Kidney glomerular epithelial cell (primary cell): ENCODE results near the gene VEGFA.

Experiments
- DNase-seq: peaks from one replicate; lab custom pipeline; 2025; lab: John Stamatoyannopoulos, UW

Gene VEGFA

DNA sequence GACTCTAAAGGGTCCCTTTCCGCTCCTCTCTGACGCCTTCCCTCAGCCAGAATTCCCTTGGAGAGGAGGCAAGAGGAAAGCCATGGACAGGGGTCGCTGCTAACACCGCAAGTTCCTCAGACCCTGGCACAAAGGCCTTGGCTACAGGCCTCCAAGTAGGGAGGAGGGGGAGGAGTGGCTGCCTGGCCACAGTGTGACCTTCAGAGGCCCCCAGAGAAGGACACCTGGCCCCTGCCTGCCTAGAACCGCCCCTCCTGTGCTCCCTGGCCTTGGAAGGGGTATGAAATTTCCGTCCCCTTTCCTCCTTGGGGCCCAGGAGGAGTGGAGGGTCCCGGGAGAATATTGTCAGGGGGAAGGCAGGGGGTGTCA lies 2.7 kb downstream of the VEGFA start:
- DNase-seq = no peak

DNA sequence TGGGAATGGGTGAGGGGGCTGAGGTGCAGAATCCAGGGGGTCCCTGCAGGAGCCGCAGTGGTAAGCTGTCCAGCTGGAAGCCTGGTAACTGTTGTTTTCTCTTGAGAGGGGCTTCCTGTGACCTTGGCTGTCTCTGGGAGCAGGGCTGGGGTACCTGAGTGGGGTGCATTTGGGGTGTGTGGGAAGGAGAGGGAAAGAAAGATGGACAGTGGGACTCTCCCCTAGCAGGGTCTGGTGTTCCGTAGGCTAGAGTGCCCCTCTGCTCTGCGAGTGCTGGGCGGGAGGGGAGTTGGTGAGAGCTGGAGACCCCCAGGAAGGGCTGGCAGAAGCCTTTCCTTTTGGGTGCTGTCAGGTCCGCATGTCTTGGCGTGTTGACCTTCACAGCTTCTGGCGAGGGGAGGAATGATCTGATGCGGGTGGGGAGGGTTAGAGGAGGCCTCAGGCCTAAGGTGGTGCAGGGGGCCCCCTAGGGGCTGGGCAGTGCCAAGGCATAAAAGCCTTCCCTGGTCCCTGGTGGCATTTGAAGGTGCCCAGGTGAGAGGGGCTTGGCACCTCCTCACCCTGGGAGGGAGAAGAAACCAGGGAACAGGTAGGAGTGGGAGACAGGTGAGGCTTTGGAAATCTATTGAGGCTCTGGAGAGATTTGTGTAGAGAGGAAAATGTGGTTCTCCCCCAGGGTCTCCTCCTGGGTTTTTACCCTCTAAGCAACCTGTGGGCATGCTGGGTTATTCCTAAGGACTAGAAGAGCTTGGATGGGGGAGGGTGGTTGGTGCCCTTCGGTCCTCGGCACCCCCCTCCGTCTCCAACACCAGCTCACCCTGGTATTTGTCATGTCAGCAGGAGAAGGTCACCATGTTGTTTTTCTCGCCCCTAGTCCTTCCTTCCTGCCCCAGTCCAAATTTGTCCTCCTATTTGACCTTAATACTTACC lies 3.3 kb downstream of the VEGFA start:
- no peak for DNase-seq

DNA sequence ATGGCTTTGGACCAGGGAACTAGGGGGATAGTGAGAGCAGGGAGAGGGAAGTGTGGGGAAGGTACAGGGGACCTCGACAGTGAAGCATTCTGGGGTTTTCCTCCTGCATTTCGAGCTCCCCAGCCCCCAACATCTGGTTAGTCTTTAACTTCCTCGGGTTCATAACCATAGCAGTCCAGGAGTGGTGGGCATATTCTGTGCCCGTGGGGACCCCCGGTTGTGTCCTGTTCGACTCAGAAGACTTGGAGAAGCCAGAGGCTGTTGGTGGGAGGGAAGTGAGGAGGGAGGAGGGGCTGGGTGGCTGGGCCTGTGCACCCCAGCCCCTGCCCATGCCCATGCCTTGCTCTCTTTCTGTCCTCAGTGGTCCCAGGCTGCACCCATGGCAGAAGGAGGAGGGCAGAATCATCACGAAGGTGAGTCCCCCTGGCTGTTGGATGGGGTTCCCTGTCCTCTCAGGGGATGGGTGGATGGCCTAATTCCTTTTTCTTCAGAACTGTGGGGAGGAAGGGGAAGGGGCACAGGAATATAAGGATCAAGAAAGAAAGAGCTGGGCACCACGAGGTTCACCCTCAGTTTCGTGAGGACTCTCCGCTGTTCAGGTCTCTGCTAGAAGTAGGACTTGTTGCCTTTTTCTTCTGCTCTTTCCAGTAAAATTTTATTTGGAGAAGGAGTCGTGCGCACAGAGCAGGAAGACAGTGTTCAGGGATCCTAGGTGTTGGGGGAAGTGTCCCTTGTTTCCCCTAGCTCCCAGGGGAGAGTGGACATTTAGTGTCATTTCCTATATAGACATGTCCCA lies 4.2 kb downstream of the VEGFA start:
- no peak for DNase-seq

DNA sequence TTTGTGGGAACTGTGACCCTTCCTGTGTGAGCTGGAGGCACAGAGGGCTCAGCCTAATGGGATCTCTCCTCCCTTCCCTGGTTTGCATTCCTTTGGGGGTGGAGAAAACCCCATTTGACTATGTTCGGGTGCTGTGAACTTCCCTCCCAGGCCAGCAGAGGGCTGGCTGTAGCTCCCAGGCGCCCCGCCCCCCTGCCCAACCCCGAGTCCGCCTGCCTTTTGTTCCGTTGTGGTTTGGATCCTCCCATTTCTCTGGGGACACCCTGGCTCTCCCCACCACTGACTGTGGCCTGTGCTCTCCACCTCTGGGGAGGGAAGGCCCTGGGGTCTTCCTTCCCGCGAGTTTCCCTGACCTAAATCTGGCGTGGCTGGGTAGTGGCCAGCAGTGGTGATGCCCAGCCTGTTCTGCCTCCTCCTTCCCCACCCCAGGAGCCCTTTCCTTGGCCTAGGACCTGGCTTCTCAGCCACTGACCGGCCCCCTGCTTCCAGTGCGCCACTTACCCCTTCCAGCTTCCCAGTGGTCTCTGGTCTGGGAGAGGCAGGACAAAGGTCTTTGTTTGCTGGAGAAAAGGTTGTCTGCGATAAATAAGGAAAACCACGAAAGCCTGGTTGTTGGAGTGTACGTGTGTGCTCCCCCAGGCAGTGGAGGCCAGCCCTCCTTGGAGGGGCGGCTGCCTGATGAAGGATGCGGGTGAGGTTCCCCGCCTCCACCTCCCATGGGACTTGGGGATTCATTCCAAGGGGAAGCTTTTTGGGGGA lies 4.9 kb downstream of the VEGFA start:
- peak; percentile 56 for DNase-seq

DNA sequence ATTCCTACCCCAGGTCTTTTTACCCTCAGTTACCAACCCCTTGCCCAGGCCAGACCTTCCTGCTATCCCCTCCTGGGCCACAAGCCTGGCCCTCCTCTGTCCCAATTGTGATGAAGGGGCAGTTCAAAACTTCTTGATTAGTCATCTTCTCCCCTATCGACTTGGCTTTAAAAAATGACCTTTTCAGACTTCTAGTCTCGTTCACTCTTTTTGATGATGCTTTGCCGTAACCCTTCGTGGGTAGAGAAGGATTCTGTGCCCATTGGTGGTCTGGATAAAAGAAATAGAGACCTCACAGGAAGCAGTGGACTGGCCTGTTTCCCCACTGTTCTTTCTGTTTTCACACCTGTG lies 5.5 kb downstream of the VEGFA start:
- no peak for DNase-seq

DNA sequence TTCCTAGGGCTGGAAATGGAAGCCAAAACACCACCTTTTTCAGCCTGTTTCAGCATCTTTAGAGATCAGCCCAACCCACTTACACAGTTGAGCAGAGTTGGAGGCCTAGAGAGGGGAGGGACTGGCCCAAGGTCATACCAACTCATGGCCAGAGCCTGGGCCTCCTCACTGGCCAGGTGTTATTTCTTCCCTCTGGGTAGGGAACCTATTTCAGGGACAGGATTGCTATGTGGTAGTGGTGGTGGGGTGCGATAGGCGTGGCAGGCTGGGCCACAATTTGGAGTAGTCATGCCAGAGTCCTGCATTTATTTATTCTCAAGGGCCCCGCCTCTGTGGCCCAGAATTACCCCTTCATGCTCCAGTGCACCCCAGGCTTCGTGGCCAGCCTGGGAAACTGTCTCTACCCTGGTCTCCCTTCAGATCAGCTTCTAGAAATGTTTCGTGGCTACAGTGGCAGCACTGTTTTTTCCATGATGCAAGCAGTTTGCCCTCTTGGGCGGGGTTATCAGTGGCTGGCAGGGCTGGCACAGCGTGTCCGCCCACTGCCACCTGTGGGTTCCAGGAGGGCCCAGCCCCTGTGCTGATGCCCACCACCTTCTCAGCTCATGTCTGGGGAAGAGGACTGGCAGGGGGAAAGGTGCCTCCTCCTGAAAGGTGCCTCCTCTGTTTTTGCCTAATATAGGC lies 6.2 kb downstream of the VEGFA start:
- DNase-seq = no peak

DNA sequence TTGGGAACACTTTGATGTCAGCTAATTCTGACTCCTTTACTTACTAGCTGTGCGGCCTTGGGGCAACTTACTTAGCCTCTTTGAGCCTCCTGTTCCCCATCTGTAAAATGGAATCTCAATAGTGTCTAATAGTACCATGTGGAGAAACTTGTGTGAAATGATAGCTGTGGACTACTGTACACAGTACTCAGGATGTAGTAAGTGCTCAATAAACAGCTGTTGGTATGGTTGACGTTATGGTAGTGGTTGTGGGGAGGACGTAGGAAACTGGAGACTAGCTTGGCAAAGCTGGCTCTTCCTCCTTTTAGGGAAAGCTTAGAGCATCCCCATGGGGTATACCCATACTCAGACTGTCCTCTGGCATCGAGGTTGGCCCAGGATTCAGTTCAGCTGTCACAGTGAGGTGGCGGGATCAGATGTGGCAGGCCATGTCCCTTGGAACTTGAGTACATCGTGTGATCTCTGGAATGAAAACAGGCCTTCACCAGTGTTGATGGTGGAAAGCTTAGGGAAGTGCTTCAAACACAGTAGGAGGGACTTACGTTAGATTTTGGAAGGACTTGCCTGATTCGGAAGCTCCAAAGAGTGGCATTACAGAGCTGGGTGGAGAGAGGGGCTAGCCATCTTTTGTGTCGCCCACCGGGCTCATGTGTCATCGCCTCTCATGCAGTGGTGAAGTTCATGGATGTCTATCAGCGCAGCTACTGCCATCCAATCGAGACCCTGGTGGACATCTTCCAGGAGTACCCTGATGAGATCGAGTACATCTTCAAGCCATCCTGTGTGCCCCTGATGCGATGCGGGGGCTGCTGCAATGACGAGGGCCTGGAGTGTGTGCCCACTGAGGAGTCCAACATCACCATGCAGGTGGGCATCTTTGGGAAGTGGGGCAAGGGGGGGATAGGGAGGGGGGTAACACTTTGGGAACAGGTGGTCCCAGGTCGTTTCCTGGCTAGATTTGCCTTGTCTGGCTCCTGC lies 7.1 kb downstream of the VEGFA start:
- DNase-seq = no peak

DNA sequence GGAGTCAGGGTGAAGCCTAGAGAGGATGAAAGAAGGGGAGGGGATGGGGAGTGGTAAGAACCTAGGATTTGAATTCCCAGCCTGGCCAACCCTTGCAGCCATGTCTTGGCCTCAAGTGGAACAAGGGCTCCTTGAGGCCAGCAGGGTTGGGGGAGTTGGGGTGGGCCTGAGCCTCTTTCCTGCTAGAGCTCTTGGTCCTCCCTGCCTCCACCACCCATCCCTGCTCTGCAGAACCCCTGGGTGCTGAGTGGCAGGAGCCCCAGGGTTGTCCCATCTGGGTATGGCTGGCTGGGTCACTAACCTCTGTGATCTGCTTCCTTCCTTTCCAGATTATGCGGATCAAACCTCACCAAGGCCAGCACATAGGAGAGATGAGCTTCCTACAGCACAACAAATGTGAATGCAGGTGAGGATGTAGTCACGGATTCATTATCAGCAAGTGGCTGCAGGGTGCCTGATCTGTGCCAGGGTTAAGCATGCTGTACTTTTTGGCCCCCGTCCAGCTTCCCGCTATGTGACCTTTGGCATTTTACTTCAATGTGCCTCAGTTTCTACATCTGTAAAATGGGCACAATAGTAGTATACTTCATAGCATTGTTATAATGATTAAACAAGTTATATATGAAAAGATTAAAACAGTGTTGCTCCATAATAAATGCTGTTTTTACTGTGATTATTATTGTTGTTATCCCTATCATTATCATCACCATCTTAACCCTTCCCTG lies 8.3 kb downstream of the VEGFA start:
- no peak for DNase-seq

DNA sequence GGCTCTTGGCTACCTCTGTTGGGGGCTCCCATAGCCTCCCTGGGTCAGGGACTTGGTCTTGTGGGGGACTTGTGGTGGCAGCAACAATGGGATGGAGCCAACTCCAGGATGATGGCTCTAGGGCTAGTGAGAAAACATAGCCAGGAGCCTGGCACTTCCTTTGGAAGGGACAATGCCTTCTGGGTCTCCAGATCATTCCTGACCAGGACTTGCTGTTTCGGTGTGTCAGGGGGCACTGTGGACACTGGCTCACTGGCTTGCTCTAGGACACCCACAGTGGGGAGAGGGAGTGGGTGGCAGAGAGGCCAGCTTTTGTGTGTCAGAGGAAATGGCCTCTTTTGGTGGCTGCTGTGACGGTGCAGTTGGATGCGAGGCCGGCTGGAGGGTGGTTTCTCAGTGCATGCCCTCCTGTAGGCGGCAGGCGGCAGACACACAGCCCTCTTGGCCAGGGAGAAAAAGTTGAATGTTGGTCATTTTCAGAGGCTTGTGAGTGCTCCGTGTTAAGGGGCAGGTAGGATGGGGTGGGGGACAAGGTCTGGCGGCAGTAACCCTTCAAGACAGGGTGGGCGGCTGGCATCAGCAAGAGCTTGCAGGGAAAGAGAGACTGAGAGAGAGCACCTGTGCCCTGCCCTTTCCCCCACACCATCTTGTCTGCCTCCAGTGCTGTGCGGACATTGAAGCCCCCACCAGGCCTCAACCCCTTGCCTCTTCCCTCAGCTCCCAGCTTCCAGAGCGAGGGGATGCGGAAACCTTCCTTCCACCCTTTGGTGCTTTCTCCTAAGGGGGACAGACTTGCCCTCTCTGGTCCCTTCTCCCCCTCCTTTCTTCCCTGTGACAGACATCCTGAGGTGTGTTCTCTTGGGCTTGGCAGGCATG lies 9.2 kb downstream of the VEGFA start:
- no peak for DNase-seq

DNA sequence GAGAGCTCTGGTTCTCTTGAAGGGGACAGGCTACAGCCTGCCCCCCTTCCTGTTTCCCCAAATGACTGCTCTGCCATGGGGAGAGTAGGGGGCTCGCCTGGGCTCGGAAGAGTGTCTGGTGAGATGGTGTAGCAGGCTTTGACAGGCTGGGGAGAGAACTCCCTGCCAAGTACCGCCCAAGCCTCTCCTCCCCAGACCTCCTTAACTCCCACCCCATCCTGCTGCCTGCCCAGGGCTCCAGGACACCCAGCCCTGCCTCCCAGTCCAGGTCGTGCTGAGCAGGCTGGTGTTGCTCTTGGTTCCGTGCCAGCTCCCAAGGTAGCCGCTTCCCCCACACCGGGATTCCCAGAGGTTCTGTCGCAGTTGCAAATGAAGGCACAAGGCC lies 9.8 kb downstream of the VEGFA start:
- DNase-seq = peak; percentile 77

DNA sequence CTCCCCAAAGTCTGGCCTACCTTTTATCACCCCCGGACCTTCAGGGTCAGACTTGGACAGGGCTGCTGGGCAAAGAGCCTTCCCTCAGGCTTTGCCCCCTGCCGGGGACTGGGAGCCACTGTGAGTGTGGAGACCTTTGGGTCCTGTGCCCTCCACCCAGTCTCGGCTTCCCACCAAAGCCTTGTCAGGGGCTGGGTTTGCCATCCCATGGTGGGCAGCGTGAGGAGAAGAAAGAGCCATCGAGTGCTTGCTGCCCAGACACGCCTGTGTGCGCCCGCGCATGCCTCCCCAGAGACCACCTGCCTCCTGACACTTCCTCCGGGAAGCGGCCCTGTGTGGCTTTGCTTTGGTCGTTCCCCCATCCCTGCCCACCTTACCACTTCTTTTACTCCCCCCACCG lies 10.3 kb downstream of the VEGFA start:
- DNase-seq = no peak

DNA sequence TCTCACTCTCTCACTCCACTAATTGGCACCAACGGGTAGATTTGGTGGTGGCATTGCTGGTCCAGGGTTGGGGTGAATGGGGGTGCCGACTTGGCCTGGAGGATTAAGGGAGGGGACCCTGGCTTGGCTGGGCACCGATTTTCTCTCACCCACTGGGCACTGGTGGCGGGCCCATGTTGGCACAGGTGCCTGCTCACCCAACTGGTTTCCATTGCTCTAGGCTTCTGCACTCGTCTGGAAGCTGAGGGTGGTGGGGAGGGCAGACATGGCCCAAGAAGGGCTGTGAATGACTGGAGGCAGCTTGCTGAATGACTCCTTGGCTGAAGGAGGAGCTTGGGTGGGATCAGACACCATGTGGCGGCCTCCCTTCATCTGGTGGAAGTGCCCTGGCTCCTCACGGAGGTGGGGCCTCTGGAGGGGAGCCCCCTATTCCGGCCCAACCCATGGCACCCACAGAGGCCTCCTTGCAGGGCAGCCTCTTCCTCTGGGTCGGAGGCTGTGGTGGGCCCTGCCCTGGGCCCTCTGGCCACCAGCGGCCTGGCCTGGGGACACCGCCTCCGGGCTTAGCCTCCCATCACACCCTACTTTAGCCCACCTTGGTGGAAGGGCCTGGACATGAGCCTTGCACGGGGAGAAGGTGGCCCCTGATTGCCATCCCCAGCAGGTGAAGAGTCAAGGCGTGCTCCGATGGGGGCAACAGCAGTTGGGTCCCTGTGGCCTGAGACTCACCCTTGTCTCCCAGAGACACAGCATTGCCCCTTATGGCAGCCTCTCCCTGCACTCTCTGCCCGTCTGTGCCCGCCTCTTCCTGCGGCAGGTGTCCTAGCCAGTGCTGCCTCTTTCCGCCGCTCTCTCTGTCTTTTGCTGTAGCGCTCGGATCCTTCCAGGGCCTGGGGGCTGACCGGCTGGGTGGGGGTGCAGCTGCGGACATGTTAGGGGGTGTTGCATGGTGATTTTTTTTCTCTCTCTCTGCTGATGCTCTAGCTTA lies 11.2 kb downstream of the VEGFA start:
- no peak for DNase-seq

DNA sequence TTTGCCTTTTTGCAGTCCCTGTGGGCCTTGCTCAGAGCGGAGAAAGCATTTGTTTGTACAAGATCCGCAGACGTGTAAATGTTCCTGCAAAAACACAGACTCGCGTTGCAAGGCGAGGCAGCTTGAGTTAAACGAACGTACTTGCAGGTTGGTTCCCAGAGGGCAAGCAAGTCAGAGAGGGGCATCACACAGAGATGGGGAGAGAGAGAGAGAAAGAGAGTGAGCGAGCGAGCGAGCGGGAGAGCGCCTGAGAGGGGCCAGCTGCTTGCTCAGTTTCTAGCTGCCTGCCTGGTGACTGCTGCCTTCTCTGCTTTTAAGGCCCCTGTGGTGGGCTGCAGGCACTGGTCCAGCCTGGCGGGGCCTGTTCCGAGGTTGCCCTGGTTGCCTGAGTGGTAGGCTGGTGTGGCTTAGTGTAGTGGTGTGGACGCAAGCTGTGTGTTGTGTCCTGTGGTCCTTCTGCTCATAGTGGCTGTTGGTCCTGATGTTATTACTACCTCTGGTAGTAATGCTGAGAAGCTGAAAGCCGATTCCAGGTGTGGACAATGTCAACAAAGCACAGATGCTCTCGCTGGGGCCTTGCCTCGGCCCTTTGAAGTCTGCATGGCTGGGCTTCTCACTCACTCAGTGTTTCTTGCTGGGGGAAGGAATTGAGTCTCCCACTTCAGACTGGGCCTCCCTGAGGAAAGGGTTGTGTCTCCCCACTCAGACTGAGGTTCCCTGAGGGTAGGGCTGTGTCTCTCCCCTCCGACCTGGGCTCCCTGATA lies 12.1 kb downstream of the VEGFA start:
- DNase-seq = no peak

DNA sequence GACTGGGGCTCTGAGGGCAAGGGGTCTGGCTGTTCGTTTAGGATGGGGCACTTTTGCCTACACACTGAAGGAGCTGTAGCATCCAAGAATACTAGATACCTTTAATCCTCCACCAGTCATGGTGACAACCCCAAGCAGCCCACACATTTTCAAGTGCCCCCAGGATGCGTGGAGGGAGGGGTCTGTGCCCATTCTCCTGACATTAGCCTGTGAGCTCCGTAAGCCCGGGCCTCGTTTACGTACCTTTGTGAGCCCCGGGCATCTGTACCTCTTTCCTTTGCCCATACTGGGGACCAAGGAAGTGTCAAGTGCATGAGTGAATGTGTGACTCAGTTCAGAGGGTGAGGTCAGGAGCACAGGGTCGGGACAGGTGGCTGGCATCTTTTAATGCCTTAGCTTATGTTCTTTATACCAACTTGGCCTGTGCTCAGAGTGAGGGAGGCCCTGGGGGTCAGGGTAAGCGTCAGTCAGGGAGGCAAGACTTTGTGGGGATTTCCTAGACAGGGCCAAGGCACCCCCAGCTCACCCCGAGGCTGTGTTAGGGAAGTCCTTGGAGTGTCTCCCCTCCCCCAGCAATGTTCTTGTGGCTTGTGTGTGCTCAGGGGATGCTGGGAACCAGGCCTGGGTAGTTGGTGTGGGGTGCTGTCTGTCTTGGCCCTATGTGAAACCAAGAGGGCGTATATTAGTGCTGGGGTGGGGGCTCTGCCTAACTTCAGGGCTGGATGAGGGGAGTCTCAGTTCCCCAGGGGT lies 12.9 kb downstream of the VEGFA start:
- no peak for DNase-seq

DNA sequence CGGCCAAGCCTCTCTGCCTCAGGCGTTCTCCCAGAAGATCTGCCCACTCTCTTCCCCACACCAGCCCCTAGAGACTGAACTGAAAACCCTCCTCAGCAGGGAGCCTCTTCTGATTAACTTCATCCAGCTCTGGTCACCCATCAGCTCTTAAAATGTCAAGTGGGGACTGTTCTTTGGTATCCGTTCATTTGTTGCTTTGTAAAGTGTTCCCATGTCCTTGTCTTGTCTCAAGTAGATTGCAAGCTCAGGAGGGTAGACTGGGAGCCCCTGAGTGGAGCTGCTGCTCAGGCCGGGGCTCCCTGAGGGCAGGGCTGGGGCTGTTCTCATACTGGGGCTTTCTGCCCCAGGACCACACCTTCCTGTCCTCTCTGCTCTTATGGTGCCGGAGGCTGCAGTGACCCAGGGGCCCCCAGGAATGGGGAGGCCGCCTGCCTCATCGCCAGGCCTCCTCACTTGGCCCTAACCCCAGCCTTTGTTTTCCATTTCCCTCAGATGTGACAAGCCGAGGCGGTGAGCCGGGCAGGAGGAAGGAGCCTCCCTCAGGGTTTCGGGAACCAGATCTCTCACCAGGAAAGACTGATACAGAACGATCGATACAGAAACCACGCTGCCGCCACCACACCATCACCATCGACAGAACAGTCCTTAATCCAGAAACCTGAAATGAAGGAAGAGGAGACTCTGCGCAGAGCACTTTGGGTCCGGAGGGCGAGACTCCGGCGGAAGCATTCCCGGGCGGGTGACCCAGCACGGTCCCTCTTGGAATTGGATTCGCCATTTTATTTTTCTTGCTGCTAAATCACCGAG lies 14.2 kb downstream of the VEGFA start:
- no peak for DNase-seq
